Lower lobe of right lung (tissue), 2 donors: ENCODE measurements around the gene PLEKHM3. TPM values are rescaled to one million over a fixed set of nuclear protein-coding genes. Genes with fewer than 3 reads are reported as not detected.
A peak's percentile ranks its signal among the peaks of the same experiment; 100 is the strongest.

ENCODE experiments used
- ATAC-seq, 2 donors: fragments of 200-7000 bp; cut with Tn5 transposase; one replicate each; pipeline ENCODE4 v1.9.1; 2020 to 2022; ENCODE audit warnings: mild to moderate bottlenecking in 2 of 2, moderate library complexity in 2 of 2
- DNase-seq: peaks from one replicate; pipeline ENCODE4 v3.0.0-alpha.2; 2020
- H3K27ac ChIP-seq: fragments of 200-600 bp; one replicate; pipeline ENCODE4 v1.8.0; 2022
- H3K27me3 ChIP-seq: fragments of 200-600 bp; one replicate; pipeline ENCODE4 v1.8.0; 2022; ENCODE audit warnings: low read depth
- H3K36me3 ChIP-seq: fragments of 200-600 bp; one replicate; pipeline ENCODE4 v1.8.0; 2022; ENCODE audit warnings: mild to moderate bottlenecking
- H3K4me1 ChIP-seq: fragments of 200-600 bp; one replicate; pipeline ENCODE4 v1.8.0; 2022
- H3K4me3 ChIP-seq: fragments of 200-600 bp; one replicate; pipeline ENCODE4 v1.8.0; 2022; ENCODE audit warnings: mild to moderate bottlenecking
- H3K9me3 ChIP-seq: fragments of 200-600 bp; one replicate; pipeline ENCODE4 v1.8.0; 2022
- CTCF ChIP-seq: fragments of 200-600 bp; IDR thresholded peaks from one replicate; pipeline ENCODE4 v1.8.0; 2022; ENCODE audit warnings: antibody characterized with exemption, mild to moderate bottlenecking
- intact Hi-C: fragments of 100-400 bp; cut with DNase I; formaldehyde crosslinking; loops from one replicate; pipeline ENCODE4 v1.11.0; 2022
- total RNA-seq: library from RNA; stranded (reverse); fragmentation: NEBNext Ultra II Directional; extraction: Animal tissue kit (Norgen Biotek cat#: 25700); gene quantifications from one replicate; pipeline ENCODE4 v1.2.1, GENCODE V29; 2021
- donor health status: DM: no; HTN: yes; CAD: no; lungs with severe emphysema.

PLEKHM3 gene
- total RNA-seq, 1 donor from 2014 or later: 25.8 TPM

GRCh38 chr2:207975921-207976320 is 49.4 kb downstream of the PLEKHM3 start:
- peaks cover 17% of the 10 kb centered on the region for H3K36me3 ChIP-seq
- intact Hi-C loops: no loop called here
- H3K9me3 ChIP-seq: no peaks in the 10 kb centered on the region
- H3K27me3 ChIP-seq: no peaks in the 10 kb centered on the region
- H3K4me3 ChIP-seq: no peak overlapping the region
- TF ChIP-seq CTCF: no peak
- DNase-seq (no peak), ATAC-seq (no peak)
- H3K4me1 ChIP-seq: peaks cover 6% of the 10 kb centered on the region
- H3K27ac ChIP-seq: no peak overlapping the region

GRCh38 chr2:207974216-207974605 is 51.1 kb downstream of the PLEKHM3 start:
- no peaks in the 10 kb centered on the region for H3K27me3 ChIP-seq
- H3K4me3 ChIP-seq: peak overlapping the region; percentile 10
- ATAC-seq: peak; percentile 96 to 98
- H3K36me3 ChIP-seq: peaks cover 17% of the 10 kb centered on the region
- DNase-seq: peak; percentile 63
- peak overlapping the region; percentile 54 for H3K27ac ChIP-seq
- TF ChIP-seq CTCF: no peak
- no peaks in the 10 kb centered on the region for H3K9me3 ChIP-seq
- peaks cover 16% of the 10 kb centered on the region for H3K4me1 ChIP-seq
- intact Hi-C loops: no loop called here

- Histone ChIP-seq H3K27me3 (no peaks in the 10 kb centered on the region), H3K36me3 (peaks cover 1% of the 10 kb centered on the region), H3K4me3 (no peak overlapping the region), H3K27ac (no peak overlapping the region), H3K4me1 (peaks cover 16% of the 10 kb centered on the region), H3K9me3 (no peaks in the 10 kb centered on the region)
- intact Hi-C loops: no loop called here
- no peak for TF ChIP-seq CTCF
- DNase-seq: no peak
- ATAC-seq: no peak
Observed at GRCh38 chr2:207970826-207971180, 54.5 kb downstream of the PLEKHM3 start.

- Histone ChIP-seq H3K36me3 (no peaks in the 10 kb centered on the region), H3K27ac (no peak overlapping the region), H3K9me3 (no peaks in the 10 kb centered on the region), H3K27me3 (no peaks in the 10 kb centered on the region), H3K4me3 (no peak overlapping the region), H3K4me1 (peaks cover 16% of the 10 kb centered on the region)
- intact Hi-C loops: no loop called here
- ATAC-seq (no peak), DNase-seq (no peak)
- TF ChIP-seq CTCF: no peak
Observed at GRCh38 chr2:207970147-207970825, 55.0 kb downstream of the PLEKHM3 start.

GRCh38 chr2:207969249-207969648 is 56.1 kb downstream of the PLEKHM3 start:
- Histone ChIP-seq H3K27me3 (no peaks in the 10 kb centered on the region), H3K4me3 (no peak overlapping the region), H3K4me1 (peaks cover 16% of the 10 kb centered on the region), H3K9me3 (no peaks in the 10 kb centered on the region), H3K36me3 (no peaks in the 10 kb centered on the region), H3K27ac (no peak overlapping the region)
- TF ChIP-seq CTCF: no peak
- intact Hi-C loops: no loop called here
- no peak for DNase-seq
- ATAC-seq: no peak
